OCI-M1 (cell line): ENCODE data around the gene PDGFRB.

Source experiments
- DNase-seq: peaks from one replicate; lab custom pipeline; 2025; lab: John Stamatoyannopoulos, UW

The PDGFRB gene

GRCh38 chr5:150181766-150182545 is 26.3 kb upstream of the PDGFRB start:
- DNase-seq, result no peak

- DNase-seq, result no peak
These were observed 25.4 kb upstream of the PDGFRB start for GRCh38 chr5:150181027-150181426.

GRCh38 chr5:150180241-150181026 is 24.8 kb upstream of the PDGFRB start:
- DNase-seq, result peak; percentile 4

- no peak for DNase-seq
These were observed 23.5 kb upstream of the PDGFRB start for GRCh38 chr5:150179019-150179620.

- no peak for DNase-seq
These were observed 22.6 kb upstream of the PDGFRB start for GRCh38 chr5:150178262-150178661.

- DNase-seq, result no peak
These were observed 22.1 kb upstream of the PDGFRB start for GRCh38 chr5:150177721-150178120.

GRCh38 chr5:150176745-150177477 is 21.3 kb upstream of the PDGFRB start:
- DNase-seq, result no peak

- DNase-seq, result peak; percentile 53
These were observed 19.9 kb upstream of the PDGFRB start for GRCh38 chr5:150175536-150175935.

- DNase-seq, result no peak
These were observed 19.4 kb upstream of the PDGFRB start for GRCh38 chr5:150175076-150175475.

GRCh38 chr5:150174285-150174684 is 18.6 kb upstream of the PDGFRB start:
- DNase-seq, result no peak

- no peak for DNase-seq
These were observed 17.5 kb upstream of the PDGFRB start for GRCh38 chr5:150173161-150173560.

- DNase-seq, result no peak
These were observed 16.9 kb upstream of the PDGFRB start for GRCh38 chr5:150172556-150172955.

GRCh38 chr5:150172145-150172544 is 16.5 kb upstream of the PDGFRB start:
- no peak for DNase-seq

- no peak for DNase-seq
These were observed 13.2 kb upstream of the PDGFRB start for GRCh38 chr5:150168864-150169263.

GRCh38 chr5:150167908-150168307 is 12.3 kb upstream of the PDGFRB start:
- no peak for DNase-seq

GRCh38 chr5:150167512-150167850 is 11.8 kb upstream of the PDGFRB start:
- DNase-seq, result no peak

- no peak for DNase-seq
These were observed 11.2 kb upstream of the PDGFRB start, which contains the start of gene CDX1 for GRCh38 chr5:150166650-150167511. TSS of gene CDX1 (plus strand) at chr5:150166778. CDS start at chr5:150166877, 99 bp downstream.

- DNase-seq, result no peak
These were observed 10.5 kb upstream of the PDGFRB start for GRCh38 chr5:150166037-150166649.

GRCh38 chr5:150164211-150164980 is 8.8 kb upstream of the PDGFRB start:
- DNase-seq, result no peak

GRCh38 chr5:150163547-150164059 is 8.0 kb upstream of the PDGFRB start:
- DNase-seq, result no peak
